ENCODE results near the gene CDH16.
"Not testable (repeated sequence)": the region's sequence is repeated elsewhere in the genome, so short reads cannot be mapped to it uniquely, and the experiment has no call there.

The CDH16 gene

DNA sequence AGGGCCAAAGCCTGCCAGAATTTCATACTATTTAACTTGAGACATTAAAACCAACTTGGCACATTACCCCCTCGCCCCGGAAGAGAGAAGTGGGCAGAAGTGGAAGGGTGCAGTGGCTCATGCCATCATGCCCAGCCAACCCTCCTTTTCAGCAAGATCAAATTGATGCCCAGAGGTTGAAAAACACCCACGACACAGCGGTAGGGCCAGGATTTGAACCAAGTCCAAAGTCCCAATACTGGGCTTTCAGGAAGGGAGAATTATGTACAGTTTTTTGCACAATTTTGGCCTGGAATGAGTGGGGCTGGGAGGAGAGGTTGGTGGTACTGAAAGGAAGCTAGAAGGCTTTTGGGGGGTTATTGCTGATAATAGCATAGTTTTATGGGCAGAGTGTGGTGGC, 27.3 kb downstream of the CDH16 start:
- no peak for DNase-seq

DNA sequence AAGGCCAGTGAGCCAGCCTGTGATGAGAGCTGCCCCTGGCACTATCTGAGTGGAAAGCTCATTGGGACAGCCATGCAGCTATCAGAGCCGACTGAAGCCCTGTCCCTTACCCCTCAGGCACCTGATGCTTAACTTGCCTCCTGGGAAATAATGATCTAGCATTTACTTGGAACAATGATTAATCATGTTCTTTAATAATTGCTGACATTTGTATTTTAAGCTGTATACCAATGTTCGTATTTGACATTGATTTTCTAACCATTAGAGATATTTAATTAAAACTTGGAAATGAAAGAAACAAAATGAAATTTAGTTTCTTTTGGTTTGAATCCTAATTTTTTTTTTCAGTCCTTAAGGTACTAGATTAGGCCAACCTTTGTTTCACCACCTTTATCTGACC, 27.9 kb downstream of the CDH16 start:
- no peak for DNase-seq

DNA sequence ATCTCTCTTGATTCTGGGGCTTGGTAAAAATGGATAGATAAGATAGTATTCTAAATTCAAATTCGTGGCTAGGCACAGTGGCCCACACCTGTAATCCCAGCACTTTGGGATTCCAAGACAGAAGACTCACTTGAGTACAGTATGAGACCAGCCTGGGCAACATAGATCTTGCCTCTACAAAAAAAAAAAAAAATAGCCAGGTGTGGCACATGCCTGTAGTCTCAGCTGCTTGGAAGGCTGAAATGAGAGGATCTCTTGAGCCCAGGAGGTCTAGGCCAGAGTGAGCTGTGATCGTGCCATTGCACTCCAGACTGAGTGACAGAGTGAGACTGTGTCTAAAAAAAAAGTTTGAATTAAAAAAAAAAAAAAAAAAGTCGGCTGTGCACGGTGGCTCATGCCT, 29.1 kb downstream of the CDH16 start:
- DNase-seq, result no peak

DNA sequence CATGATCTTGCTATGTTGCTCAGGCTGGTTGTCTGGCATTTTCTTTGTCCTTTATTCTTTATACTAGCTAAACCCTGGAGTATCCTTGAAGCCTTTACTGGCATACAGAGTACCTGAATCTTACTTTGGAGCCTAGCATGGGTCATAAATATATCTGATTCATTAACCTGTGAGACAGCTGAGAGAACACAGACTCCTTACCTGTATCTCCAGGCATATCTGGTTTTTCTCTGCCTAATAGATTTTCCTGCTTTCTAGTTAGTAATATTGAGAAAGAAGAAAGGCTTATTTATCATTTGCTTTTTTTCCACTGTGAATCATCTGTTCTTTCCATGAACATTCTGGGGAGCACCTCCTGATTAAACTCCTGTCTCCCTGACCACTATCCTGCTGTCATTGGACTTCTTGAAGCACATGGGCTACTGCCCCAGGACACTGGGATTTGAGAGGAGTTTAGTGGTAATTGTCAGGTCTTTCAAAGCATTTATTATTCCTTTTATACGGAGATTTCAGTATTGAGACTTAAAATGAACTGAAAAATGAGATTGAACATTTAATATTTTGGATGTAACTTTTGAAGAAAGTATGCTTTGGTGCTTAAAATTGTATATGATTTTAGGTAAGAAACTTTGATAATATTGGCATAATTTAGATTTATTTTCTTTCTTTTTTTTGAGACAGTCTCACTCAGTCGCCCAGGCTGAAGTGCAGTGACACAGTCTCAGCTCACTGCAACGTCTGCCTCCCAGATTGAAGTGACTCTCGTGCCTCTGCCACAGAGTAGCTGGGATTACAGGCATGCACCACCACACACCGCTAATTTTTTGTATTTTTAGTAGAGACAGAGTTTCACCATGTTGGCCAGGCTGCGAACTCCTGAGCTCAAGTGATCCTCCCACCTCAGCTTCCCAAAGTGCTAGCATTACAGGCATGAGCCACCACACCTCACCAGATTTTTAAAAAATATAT, 29.8 kb downstream of the CDH16 start:
- no peak for DNase-seq

DNA sequence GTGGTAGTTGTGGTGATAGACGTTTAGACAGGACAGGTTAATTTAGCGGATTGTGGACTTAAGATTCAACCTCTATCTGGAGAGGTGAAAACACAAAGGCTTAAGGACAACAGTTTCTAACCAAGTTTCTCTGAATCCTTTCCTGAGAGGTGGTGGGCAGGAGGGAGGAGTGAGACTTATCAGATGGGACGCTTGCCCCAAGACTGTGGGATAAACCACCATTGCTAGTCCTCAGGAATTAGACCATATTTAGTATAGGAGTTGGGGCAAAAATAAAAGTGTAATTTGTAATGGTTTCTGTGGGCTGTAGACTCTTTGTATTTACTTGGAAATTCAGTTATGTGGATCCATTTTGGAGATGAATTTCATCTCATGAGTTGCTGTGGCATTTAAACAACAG, 31.8 kb downstream of the CDH16 start:
- DNase-seq, result no peak

DNA sequence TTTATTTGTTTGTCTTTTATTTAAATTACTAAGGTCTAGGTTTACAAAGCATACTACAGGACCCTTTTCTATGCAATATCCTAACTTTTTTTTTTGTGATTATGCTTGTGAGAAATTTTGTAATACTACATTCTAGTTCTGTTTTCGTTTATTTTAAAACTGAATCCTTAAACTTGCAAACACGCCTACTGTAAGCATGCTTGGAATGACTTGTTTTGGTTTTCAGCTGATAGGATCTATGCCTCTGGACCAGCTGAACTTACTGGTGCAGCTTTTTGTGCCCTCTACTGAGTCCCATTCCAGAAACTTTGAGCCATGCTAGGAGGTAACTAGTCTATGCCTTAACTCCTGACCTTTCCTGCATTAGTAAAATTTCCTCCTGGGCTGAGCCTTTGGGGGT, 32.4 kb downstream of the CDH16 start:
- DNase-seq, result no peak

DNA sequence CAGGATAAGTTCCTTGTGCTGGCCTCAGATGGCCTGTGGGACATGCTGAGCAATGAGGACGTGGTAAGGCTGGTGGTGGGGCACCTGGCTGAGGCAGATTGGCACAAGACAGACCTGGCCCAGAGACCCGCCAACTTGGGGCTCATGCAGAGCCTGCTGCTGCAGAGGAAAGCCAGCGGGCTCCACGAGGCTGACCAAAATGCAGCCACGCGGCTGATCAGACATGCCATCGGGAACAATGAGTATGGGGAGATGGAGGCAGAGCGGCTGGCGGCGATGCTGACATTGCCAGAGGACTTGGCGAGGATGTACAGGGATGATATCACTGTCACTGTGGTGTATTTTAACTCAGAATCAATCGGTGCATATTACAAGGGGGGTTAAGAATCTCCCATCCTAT, 33.2 kb downstream of the CDH16 start:
- no peak for DNase-seq

DNA sequence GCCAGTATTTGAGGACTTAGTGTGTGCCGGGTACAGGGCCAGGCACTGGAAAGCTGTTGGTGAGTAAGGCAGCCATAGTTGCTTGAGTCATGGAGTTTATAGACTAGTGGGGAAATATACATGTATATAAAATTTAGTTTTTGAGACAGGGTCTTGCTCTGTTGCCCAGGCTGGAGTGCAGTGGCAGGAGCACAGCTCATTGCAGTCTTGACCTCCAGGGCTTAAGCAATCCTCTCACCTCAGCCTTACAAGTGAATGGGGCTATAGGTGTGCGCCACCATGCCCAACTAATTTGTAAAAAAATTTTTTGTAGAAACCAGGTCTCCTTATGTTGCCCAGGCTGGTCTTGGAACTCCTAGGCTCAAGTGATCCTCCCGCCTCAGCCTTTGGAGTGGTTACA, 36.0 kb downstream of the CDH16 start:
- no peak for DNase-seq

DNA sequence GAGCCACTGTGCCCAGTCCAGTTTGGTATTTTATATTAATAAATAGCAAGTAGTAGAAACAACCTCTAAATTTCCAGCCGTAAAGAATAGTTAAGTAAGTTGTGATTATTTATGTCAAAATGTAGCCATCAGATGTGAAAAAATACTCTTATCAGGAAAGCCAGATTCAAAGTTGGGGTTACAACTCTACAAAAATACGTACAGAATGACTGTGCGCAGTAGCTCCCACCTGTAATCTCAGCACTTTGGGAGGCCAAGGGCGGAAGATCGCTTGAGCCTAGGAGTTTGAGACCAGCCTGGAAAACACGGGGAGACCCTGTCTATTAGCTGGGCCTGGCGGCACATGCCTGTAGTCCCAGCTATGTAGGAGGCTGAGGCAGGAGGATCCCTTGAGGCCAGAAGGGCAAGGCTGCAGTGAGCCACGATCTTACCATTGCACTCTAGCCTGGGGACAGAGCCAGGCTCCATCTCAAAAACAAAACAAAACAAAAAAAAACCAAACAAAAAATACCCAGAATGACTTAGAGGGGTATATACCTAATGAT, 36.6 kb downstream of the CDH16 start:
- no peak for DNase-seq

DNA sequence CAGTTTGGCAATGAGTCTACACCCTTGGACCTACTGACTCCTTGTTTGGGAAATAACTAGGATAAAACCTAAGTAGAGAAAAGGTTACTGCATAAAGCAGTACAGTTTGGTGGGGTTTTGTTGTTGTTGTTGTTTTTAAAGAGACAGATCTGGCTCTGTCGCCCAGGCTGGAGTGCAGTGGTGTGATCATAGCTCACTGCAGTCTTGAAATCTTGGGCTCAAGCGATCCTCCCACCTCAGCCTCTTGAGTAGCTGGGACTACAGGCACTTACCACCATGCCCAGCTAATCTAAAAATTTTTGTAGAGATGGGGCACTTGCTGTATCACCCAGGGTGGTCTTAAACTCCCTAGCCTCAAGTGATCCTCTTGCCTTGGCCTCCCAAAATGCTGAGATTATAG, 37.1 kb downstream of the CDH16 start:
- no peak for DNase-seq

DNA sequence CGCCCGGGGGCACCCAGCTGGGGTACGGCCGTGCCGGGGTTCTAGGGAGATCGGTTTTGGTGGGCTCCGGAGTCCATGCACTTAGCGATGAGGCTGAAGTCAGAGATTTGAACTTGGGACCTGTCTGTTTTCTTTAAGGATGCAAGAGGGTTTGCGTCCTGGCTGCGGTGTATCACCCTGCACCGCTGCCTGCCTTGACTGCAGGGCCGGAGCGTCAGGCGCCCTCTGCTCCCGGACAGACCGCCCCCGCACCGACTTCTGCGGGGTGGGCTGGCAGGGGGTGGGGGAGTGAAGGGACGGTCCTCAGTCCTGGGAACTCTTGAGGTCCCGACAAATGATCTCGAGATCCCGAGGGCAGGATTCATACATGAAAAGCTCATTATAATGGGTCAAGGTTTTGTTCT, 37.7 kb downstream of the CDH16 start:
- DNase-seq, result no peak

DNA sequence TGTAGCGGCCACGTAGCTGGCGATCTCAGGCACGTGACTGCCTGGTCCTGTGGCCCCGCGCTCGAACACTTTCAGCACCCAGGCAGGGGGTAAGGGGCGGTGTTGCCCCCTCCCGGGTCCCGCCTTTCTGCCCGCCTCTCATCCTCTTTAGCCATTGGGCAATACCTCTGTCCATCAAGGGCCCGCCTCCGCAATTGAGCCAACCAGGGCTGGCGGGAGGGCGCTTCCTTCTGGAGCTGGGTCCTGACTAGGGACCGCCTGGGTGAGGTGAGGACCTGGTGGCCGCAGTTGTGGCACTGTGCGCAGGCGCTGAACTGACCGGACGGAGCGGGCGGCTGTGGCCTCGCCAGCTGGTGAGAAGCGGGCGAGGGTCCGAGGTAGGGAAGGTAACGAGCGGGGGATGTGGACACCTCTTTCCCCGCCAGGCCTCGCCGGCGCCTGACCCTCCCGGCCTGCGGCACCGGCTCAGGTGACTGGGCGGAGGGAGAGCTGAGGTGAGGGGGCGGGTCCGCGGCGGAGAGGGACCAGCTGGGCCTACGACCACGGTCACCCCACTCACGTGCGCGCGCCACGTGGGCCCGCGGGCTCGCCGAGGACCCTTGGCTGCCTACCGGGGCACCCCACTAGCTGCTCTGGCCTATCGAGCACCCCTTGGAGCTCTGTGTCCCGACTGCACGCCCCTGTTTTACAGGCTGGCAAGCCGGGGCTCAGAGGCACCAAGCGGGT, 38.2 kb downstream of the CDH16 start, which contains the start of gene PDP2:
Gene PDP2 (plus strand): TSS at position 228 of the 726 bp plus-strand sequence. CDS start 3,770 bp downstream, outside the sequence.
- DNase-seq, result peak; percentile 86 to 92

DNA sequence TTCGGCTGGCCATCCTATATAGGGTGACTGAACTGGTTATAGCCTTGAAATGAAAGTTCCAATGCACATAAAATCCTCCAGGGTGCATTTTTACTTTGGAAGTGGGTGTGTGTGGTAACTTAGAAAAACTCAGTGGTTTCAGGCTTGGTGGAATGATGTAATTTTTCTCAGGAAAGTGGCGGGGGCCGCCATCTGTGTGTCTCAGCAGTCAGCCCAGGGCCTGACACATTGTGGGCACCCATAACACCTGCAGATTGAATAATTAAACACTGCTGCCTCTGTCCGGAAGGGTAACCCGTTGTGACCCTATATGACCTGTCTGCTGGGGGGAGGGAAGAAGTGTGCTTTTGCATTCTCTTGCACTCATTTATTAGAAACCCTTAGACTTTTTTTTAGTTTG, 40.6 kb downstream of the CDH16 start:
- no peak for DNase-seq

DNA sequence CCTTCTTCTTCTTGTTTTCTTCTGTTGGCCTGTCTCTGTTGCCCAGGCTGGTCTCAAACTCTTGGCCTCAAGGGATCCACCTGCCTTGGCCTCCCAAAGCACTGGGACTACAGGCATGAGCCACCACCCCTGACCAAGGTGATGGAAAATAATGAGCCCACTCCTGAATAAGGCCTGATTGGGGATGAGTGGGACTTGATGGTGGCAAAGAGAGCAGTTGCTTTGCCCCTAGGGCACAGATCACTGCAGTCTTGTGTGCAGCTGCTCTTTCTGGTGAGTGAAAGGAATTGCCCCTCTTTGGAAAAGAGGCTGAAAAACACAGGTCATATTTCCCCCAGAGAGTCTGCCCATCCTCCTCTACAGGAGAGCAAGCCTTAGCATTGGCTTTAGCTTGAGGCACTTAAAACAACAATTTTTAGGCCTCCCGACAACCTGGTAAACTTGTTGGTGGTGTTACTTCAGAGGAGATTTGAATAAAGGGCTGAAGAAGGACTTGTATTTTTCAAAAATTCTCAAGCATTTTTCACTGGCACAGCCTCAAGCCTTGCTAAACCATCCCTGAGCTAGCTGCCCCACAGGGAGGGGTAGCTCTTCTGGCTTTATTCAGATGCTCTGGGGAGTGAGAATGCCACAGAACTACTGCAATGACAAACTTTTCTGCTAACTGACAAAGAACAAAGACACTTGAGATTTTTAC, 44.5 kb downstream of the CDH16 start:
- DNase-seq, result no peak

DNA sequence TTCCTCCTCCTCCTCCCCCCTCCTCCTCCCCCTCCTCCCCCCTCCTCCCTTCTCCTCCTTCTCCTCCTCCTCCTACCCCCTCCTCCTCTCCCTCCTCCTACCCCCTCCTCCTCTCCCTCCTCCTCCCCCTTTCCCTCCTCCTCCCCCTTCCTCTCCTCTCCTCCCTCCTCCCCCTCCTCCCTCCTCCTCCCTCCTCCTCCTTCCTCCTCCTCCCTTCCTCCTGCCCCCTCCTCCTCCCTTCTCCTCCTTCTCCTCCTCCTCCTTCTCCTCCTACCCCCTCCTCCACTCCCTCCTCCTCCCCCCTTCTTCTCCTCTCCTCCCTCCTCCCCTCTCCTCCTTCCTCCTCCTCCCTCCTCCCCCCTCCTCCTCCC, 45.0 kb downstream of the CDH16 start:
- no peak for DNase-seq

DNA sequence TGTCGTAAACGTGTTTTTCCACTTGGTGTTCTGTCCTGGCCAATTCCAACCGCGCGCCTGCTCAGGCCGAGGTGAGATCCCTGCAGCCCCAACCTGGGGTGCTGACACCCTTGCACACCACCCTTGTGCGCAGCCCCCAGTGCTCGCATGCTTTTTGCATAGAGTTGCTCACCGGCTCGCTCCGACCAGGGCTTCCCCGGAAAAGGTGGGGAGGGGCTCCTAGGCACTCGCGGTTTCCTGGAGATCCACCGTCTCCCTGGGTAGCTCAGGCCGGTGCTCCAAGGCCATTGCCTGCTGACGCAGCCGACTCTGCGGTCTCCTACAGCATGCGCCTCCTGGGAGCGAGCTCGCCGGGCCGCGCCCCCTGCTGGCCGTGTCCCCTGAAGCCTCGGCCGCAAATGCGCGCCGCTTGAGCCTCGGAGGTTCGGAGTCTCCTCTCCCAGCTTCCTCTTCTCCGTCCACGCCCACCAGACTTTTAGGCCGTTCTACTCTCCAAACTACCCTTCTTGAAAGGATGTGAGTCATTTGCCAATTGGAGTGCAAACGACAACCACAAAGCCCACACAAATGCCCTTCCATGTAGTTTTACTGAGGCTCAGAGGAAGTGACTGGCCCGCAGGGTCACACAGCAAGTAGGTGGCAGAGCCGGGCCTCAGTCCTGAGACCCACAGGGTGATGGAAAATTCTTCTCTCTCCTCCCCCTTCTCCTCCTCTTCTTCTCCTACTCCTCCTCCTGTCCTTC, 45.6 kb downstream of the CDH16 start:
- peak; percentile 32 to 87 for DNase-seq

DNA sequence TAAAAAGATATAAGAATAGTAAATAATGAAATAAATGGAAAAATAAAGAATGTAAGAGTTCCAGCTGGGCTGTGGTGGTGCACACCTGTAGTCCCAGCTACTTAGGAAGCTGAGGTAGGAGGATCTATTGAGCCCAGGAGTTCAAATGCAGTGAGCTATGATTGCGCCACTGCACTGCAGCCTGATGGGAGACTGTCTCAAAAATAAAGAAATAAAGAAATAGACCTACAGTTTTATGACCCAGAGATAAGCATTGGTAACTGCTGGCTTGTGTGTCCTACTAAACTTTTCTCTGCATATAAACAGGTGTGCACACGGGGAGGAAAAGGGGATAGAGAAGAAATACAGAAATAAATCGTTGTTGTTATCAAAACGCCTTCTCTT, 46.1 kb downstream of the CDH16 start:
- no peak for DNase-seq

DNA sequence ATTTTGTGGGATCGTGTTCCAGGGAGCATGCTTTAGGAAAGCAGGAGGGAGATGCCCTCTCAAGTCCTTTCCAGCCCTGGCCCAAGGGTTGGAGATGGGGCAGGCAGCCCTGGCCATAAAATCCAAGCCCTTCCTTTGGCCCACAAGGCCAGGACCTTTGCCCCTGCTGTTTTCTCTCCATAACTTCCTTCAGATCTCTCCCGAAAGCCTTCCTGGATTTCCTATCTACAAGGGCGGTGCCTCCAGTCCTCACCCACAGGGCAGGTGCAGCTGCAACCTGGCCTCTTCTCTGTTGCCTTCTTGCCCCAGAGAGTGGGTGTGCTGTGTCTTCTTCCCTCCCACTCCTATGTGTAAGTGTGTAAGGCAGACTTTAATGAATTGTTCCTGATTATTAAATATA, 46.8 kb downstream of the CDH16 start:
- no peak for DNase-seq

DNA sequence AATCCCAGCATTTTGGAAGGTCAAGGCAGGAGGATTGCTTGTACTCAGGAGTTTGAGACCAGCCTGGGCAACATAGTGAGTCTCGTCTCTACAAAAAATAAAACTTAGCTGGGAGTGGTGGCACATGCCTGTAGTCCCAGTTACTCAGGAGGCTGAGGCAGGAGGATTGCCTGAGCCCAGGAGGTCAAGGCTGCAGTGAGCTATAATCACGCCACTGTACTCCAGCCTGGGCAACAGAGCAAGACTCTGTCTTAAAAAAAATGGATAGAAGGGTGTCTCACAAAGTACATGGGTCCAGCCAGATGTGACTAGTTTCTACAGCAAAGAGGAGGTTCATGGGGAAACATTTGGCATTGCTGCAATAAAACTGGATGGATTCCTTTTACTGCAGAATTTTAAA, 47.3 kb downstream of the CDH16 start:
- DNase-seq, result not testable (repeated sequence)

DNA sequence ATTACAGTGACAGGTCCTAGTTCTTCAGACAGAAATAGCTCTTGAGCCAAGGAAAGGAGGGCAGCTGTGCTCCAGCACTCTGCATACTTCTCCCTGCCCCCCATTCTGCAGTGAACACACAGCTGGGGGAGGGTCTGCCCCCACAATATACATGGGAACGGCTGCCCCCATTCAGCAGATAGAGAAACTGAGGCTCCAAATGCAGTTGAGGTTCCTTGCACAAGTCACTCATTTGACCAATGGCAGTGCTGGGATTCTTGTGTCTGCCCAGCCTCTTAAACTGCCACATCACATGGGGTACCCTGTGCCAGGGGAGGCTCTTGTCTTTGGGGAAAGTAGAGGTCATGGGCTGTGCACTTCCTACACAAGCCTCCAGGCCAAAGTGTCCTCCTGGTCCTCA, 49.3 kb downstream of the CDH16 start:
- no peak for DNase-seq

DNA sequence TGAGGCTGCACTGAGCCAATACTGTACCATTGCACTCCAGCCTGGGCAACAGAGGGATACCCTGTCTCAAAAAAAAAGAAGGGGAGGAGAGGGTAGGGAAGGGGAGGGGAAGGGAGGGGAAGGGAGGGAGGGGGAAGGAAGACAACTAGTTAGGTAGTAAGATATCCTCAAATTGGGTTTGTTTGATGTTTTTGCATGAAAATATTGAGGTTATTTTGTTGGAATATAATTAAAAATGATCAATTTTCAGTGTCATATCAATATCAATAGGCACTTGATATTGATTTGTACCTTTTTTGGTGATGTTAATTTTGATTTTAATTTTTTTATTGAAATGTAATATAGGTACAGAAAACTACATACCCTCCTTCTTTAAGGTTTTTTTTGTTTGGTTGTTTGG, 55.0 kb downstream of the CDH16 start:
- no peak for DNase-seq

DNA sequence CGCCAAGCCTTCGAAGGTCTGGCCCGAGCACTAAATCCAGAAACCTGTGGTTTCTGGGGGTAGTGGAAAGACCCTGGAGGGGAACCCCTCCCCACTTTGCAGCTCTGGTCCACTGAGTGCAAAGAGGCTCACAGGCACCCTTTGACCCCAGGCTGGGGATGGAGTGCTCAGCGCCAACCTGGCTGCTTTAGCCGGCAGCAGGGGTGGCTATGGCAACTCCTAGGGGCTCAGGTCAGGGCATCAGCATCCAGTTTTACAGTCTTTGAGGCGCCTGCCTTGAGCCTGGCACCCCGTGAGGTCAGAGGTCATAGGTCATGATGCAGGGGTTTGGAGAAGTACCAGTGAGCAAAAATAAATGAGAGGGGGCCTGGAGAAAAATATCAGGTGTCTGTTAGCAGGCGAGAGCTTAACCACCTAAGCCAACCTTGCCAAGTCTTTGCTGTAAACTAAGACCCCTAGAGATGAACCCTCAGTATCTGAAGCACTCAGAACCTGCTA, 56.6 kb downstream of the CDH16 start:
- no peak for DNase-seq

Measured in NCI-H526 (cell line).